SK-N-SH (cell line): Measurements from ENCODE around the gene DCHS2. TPM values are rescaled to one million over a fixed set of nuclear protein-coding genes. Genes with fewer than 3 reads are reported as not detected.

Experiments used
- CTCF ChIA-PET: fragments of 300-600, 350-600 bp; formaldehyde crosslinking; extraction: SDS; loops from one replicate; lab custom pipeline; 2021; lab: Yijun Ruan, JAX
- POLR2A ChIA-PET: fragments of 350-600 bp; sonication (Branson Sonifier 250); formaldehyde crosslinking; extraction: SDS; loops from one replicate; lab custom pipeline; 2020; ENCODE audit warnings: antibody characterized with exemption, inconsistent platforms; lab: Yijun Ruan, JAX
- DNase-seq: peaks from one replicate; pipeline ENCODE4 v3.0.0; 2012
- H2AFZ ChIP-seq: fragments of 200-600 bp; sonication (generic); 2 replicates; pipeline ENCODE4 v1.8.1; 2016; ENCODE audit warnings: antibody characterized with exemption, mild to moderate bottlenecking, low read depth
- H3F3A ChIP-seq: fragments of 200-600 bp; sonication (generic); replicated peaks from 2 replicates; pipeline ENCODE3; 2016; ENCODE audit warnings: antibody characterized with exemption, mild to moderate bottlenecking; ENCODE audit not compliant: insufficient read depth
- H3K27ac ChIP-seq, 2 experiments: fragments of 200-500 bp in 1 of 2; fragments of 200-600 bp in 1 of 2; sonication (Bioruptor generic) in 1 of 2; sonication (generic), shearing (Covaris generic) in 1 of 2; 2 replicates each; pipeline versions ENCODE4 v1.5.1 to v1.6.1; 2014 to 2016; ENCODE audit warnings: low read depth in 2 of 2, inconsistent platforms in 1 of 2, low read length in 1 of 2, mild to moderate bottlenecking in 1 of 2, mixed read lengths in 1 of 2
- H3K27me3 ChIP-seq: fragments of 200-600 bp; sonication (generic), shearing (Covaris generic); 2 replicates; pipeline ENCODE4 v1.6.1; 2016; ENCODE audit warnings: mixed run types; ENCODE audit not compliant: insufficient read depth
- H3K36me3 ChIP-seq, 2 experiments: fragments of 200-500 bp in 1 of 2; fragments of 200-600 bp in 1 of 2; sonication (Bioruptor generic) in 1 of 2; sonication (generic) in 1 of 2; replicated peaks in 1 of 2; 2 replicates each; pipeline versions ENCODE3 to v1.5.1; 2014 to 2016; ENCODE audit warnings: low read length in 1 of 2, mild to moderate bottlenecking in 1 of 2; ENCODE audit not compliant: insufficient read depth in 2 of 2, control insufficient read depth in 1 of 2
- H3K4me1 ChIP-seq, 2 experiments: fragments of 200-500 bp in 1 of 2; fragments of 200-600 bp in 1 of 2; sonication (Bioruptor generic) in 1 of 2; sonication (generic), shearing (Covaris generic) in 1 of 2; 2 replicates each; pipeline versions ENCODE4 v1.5.1 to v1.6.1; 2014 to 2016; ENCODE audit warnings: low read depth in 1 of 2, low read length in 1 of 2, mixed run types in 1 of 2; ENCODE audit not compliant: insufficient read depth in 2 of 2, control insufficient read depth in 1 of 2
- H3K4me2 ChIP-seq: fragments of 200-600 bp; sonication (generic), shearing (Covaris generic); 2 replicates; pipeline ENCODE4 v1.6.1; 2017; ENCODE audit warnings: mixed run types
- H3K4me3 ChIP-seq, 2 experiments: fragments of 200-500 bp in 1 of 2; fragments of 200-600 bp in 1 of 2; sonication (Bioruptor generic) in 1 of 2; sonication (generic), shearing (Covaris generic) in 1 of 2; 2 replicates each; pipeline versions ENCODE4 v1.5.1 to v1.8.1; 2014 to 2016; ENCODE audit warnings: low read depth in 2 of 2, inconsistent platforms in 1 of 2, low read length in 1 of 2, mild to moderate bottlenecking in 1 of 2, mixed read lengths in 1 of 2, moderate library complexity in 1 of 2
- H3K79me2 ChIP-seq: fragments of 200-600 bp; sonication (generic); 2 replicates; pipeline ENCODE4 v1.8.1; 2017; ENCODE audit warnings: mild to moderate bottlenecking; ENCODE audit not compliant: insufficient read depth
- H3K9ac ChIP-seq: fragments of 200-600 bp; sonication (generic); 2 replicates; pipeline ENCODE4 v1.6.1; 2017; ENCODE audit warnings: mixed run types
- H3K9me2 ChIP-seq: fragments of 200-600 bp; sonication (generic); 2 replicates; pipeline ENCODE4 v1.6.1; 2017; ENCODE audit warnings: mixed run types
- H3K9me3 ChIP-seq: fragments of 200-600 bp; sonication (generic); 2 replicates; pipeline ENCODE4 v1.6.1; 2017; ENCODE audit warnings: mixed run types, mild to moderate bottlenecking, moderate library complexity
- H4K20me1 ChIP-seq: fragments of 200-600 bp; sonication (generic); 2 replicates; pipeline ENCODE4 v1.6.1; 2017; ENCODE audit warnings: mild to moderate bottlenecking, mixed run types; ENCODE audit not compliant: insufficient read depth
- CHD2 ChIP-seq: fragments of 150-350 bp; IDR thresholded peaks from 2 replicates; pipeline ENCODE4 v1.6.1; 2018; ENCODE audit warnings: low read length; ENCODE audit not compliant: partially characterized antibody
- EP300 ChIP-seq, 2 experiments: IDR thresholded peaks; 2 replicates each; pipeline versions ENCODE4 v1.4.0 to v1.6.1; 2012; ENCODE audit warnings: borderline replicate concordance in 1 of 2, low read depth in 1 of 2, low read length in 1 of 2
- FOSL2 ChIP-seq: IDR thresholded peaks from 2 replicates; pipeline ENCODE4 v1.4.0; 2012; ENCODE audit warnings: low read depth, mild to moderate bottlenecking, moderate library complexity, borderline replicate concordance
- FOXM1 ChIP-seq: IDR thresholded peaks from 2 replicates; pipeline ENCODE4 v1.4.0; 2012; ENCODE audit warnings: low read depth, mild to moderate bottlenecking
- GABPA ChIP-seq: IDR thresholded peaks from 2 replicates; pipeline ENCODE4 v1.4.0; 2012; ENCODE audit warnings: low read depth, mild to moderate bottlenecking
- GATA2 ChIP-seq: sonication (generic); formaldehyde crosslinking; IDR thresholded peaks from 2 replicates; pipeline ENCODE4 v1.5.0; 2020; ENCODE audit warnings: mild to moderate bottlenecking, missing genetic modification reagents
- IRF3 ChIP-seq: fragments of 150-350 bp; IDR thresholded peaks from 2 replicates; pipeline ENCODE4 v1.6.1; 2016; ENCODE audit warnings: mild to moderate bottlenecking, low read depth, low read length
- MAX ChIP-seq: IDR thresholded peaks from 2 replicates; pipeline ENCODE4 v1.4.0; 2012; ENCODE audit warnings: low read depth
- MEF2A ChIP-seq: IDR thresholded peaks from 2 replicates; pipeline ENCODE4 v1.4.0; 2012; ENCODE audit warnings: low read depth, borderline replicate concordance
- MXI1 ChIP-seq: IDR thresholded peaks from 2 replicates; pipeline ENCODE4 v1.6.1; 2012; ENCODE audit warnings: mild to moderate bottlenecking, low read depth, low read length, improper control_type of control experiment
- NRF1 ChIP-seq: IDR thresholded peaks from 2 replicates; pipeline ENCODE4 v1.6.1; 2012; ENCODE audit warnings: low read depth, mild to moderate bottlenecking, low read length
- PBX3 ChIP-seq: IDR thresholded peaks from 2 replicates; pipeline ENCODE4; 2012
- RXRA ChIP-seq: IDR thresholded peaks from 2 replicates; pipeline ENCODE4 v1.4.0; 2012; ENCODE audit warnings: low read depth, mild to moderate bottlenecking, borderline replicate concordance
- SIN3A ChIP-seq: IDR thresholded peaks from 2 replicates; pipeline ENCODE4 v1.6.1; 2012; ENCODE audit warnings: low read depth, mild to moderate bottlenecking, low read length, moderate library complexity, borderline replicate concordance
- SMC3 ChIP-seq: IDR thresholded peaks from 2 replicates; pipeline ENCODE4 v1.6.1; 2012; ENCODE audit warnings: low read depth, low read length, improper control_type of control experiment
- TAF1 ChIP-seq: IDR thresholded peaks from 2 replicates; pipeline ENCODE4 v1.6.1; 2012; ENCODE audit warnings: low read depth, mild to moderate bottlenecking, low read length, moderate library complexity, borderline replicate concordance
- TEAD4 ChIP-seq: IDR thresholded peaks from 2 replicates; pipeline ENCODE4 v1.4.0; 2012; ENCODE audit warnings: mild to moderate bottlenecking, borderline replicate concordance; ENCODE audit not compliant: insufficient read depth
- USF1 ChIP-seq: IDR thresholded peaks from 2 replicates; pipeline ENCODE4 v1.4.0; 2012; ENCODE audit warnings: low read depth, borderline replicate concordance
- USF2 ChIP-seq: fragments of 150-350 bp; IDR thresholded peaks from 2 replicates; pipeline ENCODE4 v1.6.1; 2017; ENCODE audit warnings: antibody characterized with exemption, low read length, low read depth, borderline replicate concordance
- WGBS: methylation state at CpG from one replicate; pipeline ENCODE4 v1.1.6; 2017; ENCODE audit warnings: low lambda C conversion rate; 5-methylcytosine and 5-hydroxymethylcytosine counted together
- polyA plus RNA-seq, 3 experiments: library from polyadenylated mRNA; depleted of rRNA; stranded (reverse); fragments of >200 nt; gene quantifications; 2 replicates each; pipeline ENCODE4 v1.2.3, GENCODE V29; 2012

Gene DCHS2
- polyA plus RNA-seq, 1 of the 3 experiments (the other 2 are of a cell fraction): not detected

- TF ChIP-seq TEAD4 (no peak), PBX3 (no peak), USF2 (no peak), FOSL2 (no peak), GABPA (no peak)
Measured at GRCh38 chr4:154511548-154511947, 19.9 kb upstream of the DCHS2 start (continued).

GRCh38 chr4:154507156-154507555 is 15.6 kb upstream of the DCHS2 start:
- no peaks in the 10 kb centered on the region for H3K79me2 ChIP-seq
- H3K36me3 ChIP-seq: no peaks in the 10 kb centered on the region
- ChIA-PET CTCF (interaction anchor here (0.8 to 2.5 kb wide), 12 partner anchors 9 to 216 kb away, joined by 3 to 20 read pairs (median 4); no protein-coding TSS in a partner anchor), POLR2A (no interaction called here)
- no peak overlapping the region for H3K9ac ChIP-seq
- no peaks in the 10 kb centered on the region for H3K9me3 ChIP-seq
- no peaks in the 10 kb centered on the region for H4K20me1 ChIP-seq
- TF ChIP-seq USF1 (no peak), FOSL2 (no peak), FOXM1 (no peak), MAX (no peak), TAF1 (no peak), GABPA (no peak), RXRA (no peak), SIN3A (no peak), CHD2 (no peak), NRF1 (no peak), EP300 (IDR thresholded peaks at IDR 0.05; ENCODE audit: borderline replicate concordance in 1 of 2, low read depth in 1 of 2, low read length in 1 of 2) (no peak), GATA2 (CRISPR knock-in tag) (no peak), IRF3 (no peak), PBX3 (no peak), MXI1 (no peak), MEF2A (no peak), SMC3 (no peak)
- no peak overlapping the region for H3K27ac ChIP-seq
- 11% methylated on average over 3 of the region's 3 CpGs for WGBS
- no peaks in the 10 kb centered on the region for H3K4me1 ChIP-seq
- H3K9me2 ChIP-seq: no peaks in the 10 kb centered on the region
- no peaks in the 10 kb centered on the region for H3F3A ChIP-seq
- DNase-seq: no peak
- no peak overlapping the region for H3K4me2 ChIP-seq
- no peak overlapping the region for H3K4me3 ChIP-seq
- H2AFZ ChIP-seq: no peak overlapping the region
- peaks cover 43% of the 10 kb centered on the region; the same call in 1 of the 2 replicates for H3K27me3 ChIP-seq
